ENCODE measurements around the gene PDIA2.

Gene PDIA2

GRCh38 chr16:314795-315299, 31.9 kb downstream of the PDIA2 start:
- TF ChIP-seq ARNTL (CRISPR knock-in tag; IDR thresholded peaks at IDR 0.05; ENCODE audit: borderline replicate concordance, low read depth): no peak
- no peak for TF ChIP-seq OSR1 (CRISPR knock-in tag; IDR thresholded peaks at IDR 0.05)
- TF ChIP-seq ISL1 (CRISPR knock-in tag; IDR thresholded peaks at IDR 0.05): no peak
- no peak for TF ChIP-seq RARB (CRISPR knock-in tag; IDR thresholded peaks at IDR 0.05)
- no peak for TF ChIP-seq ESRRG (CRISPR knock-in tag; IDR thresholded peaks at IDR 0.05)
- no peak for ATAC-seq

GRCh38 chr16:316741-317464, 33.9 kb downstream of the PDIA2 start:
- no peak for ATAC-seq
- no peak for TF ChIP-seq POU6F1 (CRISPR knock-in tag; IDR thresholded peaks at IDR 0.05; ENCODE audit: borderline replicate concordance, low read depth)
- no peak for TF ChIP-seq ZFP30 (CRISPR knock-in tag; IDR thresholded peaks at IDR 0.05)
- TF ChIP-seq ZNF565 (CRISPR knock-in tag; conservative IDR thresholded peaks at IDR 0.05; ENCODE audit: low read depth): no peak
- no peak for TF ChIP-seq OSR1 (CRISPR knock-in tag; IDR thresholded peaks at IDR 0.05)
- no peak for TF ChIP-seq ESRRG (CRISPR knock-in tag; IDR thresholded peaks at IDR 0.05)
- TF ChIP-seq SNAI2 (CRISPR knock-in tag; IDR thresholded peaks at IDR 0.05): no peak
- TF ChIP-seq PPARA (CRISPR knock-in tag; IDR thresholded peaks at IDR 0.05; ENCODE audit: borderline replicate concordance): no peak
- no peak for TF ChIP-seq ISL1 (CRISPR knock-in tag; IDR thresholded peaks at IDR 0.05)
- TF ChIP-seq ZC3H10 (CRISPR knock-in tag; IDR thresholded peaks at IDR 0.05): no peak
- TF ChIP-seq BACH2 (CRISPR knock-in tag; IDR thresholded peaks at IDR 0.05; ENCODE audit: borderline replicate concordance): no peak
- no peak for TF ChIP-seq ZNF8 (CRISPR knock-in tag; IDR thresholded peaks at IDR 0.05)
- no peak for TF ChIP-seq ZNF70 (CRISPR knock-in tag; IDR thresholded peaks at IDR 0.05)
- no peak for TF ChIP-seq RARB (CRISPR knock-in tag; IDR thresholded peaks at IDR 0.05)
- no peak for TF ChIP-seq TSHZ2 (CRISPR knock-in tag; IDR thresholded peaks at IDR 0.05)
- no peak for TF ChIP-seq TOX (CRISPR knock-in tag; IDR thresholded peaks at IDR 0.05; ENCODE audit: borderline replicate concordance)
- no peak for TF ChIP-seq TCF4 (CRISPR knock-in tag; IDR thresholded peaks at IDR 0.05; ENCODE audit: borderline replicate concordance)

- no peak for ATAC-seq
- TF ChIP-seq ZNF70 (CRISPR knock-in tag; IDR thresholded peaks at IDR 0.05): no peak
- TF ChIP-seq ZNF565 (CRISPR knock-in tag; conservative IDR thresholded peaks at IDR 0.05; ENCODE audit: low read depth): no peak
- no peak for TF ChIP-seq SNAI2 (CRISPR knock-in tag; IDR thresholded peaks at IDR 0.05)
- TF ChIP-seq POU6F1 (CRISPR knock-in tag; IDR thresholded peaks at IDR 0.05; ENCODE audit: borderline replicate concordance, low read depth): no peak
- TF ChIP-seq TCF4 (CRISPR knock-in tag; IDR thresholded peaks at IDR 0.05; ENCODE audit: borderline replicate concordance): no peak
- no peak for TF ChIP-seq ESRRG (CRISPR knock-in tag; IDR thresholded peaks at IDR 0.05)
- TF ChIP-seq RARB (CRISPR knock-in tag; IDR thresholded peaks at IDR 0.05): no peak
- TF ChIP-seq CREB5 (CRISPR knock-in tag; IDR thresholded peaks at IDR 0.05; ENCODE audit: low read depth): no peak
Observed at GRCh38 chr16:317583-317982, 34.6 kb downstream of the PDIA2 start.

- peak; percentile 39; the same call in 2 of the 3 replicates for ATAC-seq
- TF ChIP-seq PATZ1 (CRISPR knock-in tag; IDR thresholded peaks at IDR 0.05; ENCODE audit: borderline replicate concordance) (no peak), GLIS3 (CRISPR knock-in tag; IDR thresholded peaks at IDR 0.05) (no peak)
Observed at GRCh38 chr16:318628-319027, 35.7 kb downstream of the PDIA2 start.

Data from SK-N-SH treated with all-trans-retinoic acid at 6 μM for 48 hours (cell line).